Fibroblast of lung (primary cell): Measurements from ENCODE around the gene TMEM154.

Experiments used
- CTCF ChIP-seq, 2 donors: IDR thresholded peaks in 1 of 2; conservative IDR thresholded peaks in 1 of 2; 1 replicate in 1 of 2; 2 replicates in 1 of 2; pipeline ENCODE4 v1.5.1; 2011 to 2012; ENCODE audit warnings: low read length in 2 of 2, control low read depth in 1 of 2, inconsistent platforms in 1 of 2, low read depth in 1 of 2, mild to moderate bottlenecking in 1 of 2
- EZH2 ChIP-seq: IDR thresholded peaks from 2 replicates; pipeline ENCODE4 v1.5.1; 2012; ENCODE audit warnings: low read length, control low read depth, mild to moderate bottlenecking; ENCODE audit errors: missing control alignments

GRCh38 chr4:152674359-152674758 is 5.4 kb downstream of the TMEM154 start:
- TF ChIP-seq CTCF (conservative IDR thresholded peaks at IDR 0.05 in 1 of 2, IDR thresholded peaks at IDR 0.05 in 1 of 2; ENCODE audit: low read depth in 1 of 2, low read length in 2 of 2): no peak
- no peak for TF ChIP-seq EZH2
